K562 (cell line): ENCODE results near the gene FGF10. TPM values are rescaled to one million over a fixed set of nuclear protein-coding genes. Genes with fewer than 3 reads are reported as not detected.

ENCODE experiments used
- ATAC-seq: fragments of 200-7000 bp; cut with Tn5 transposase; 3 replicates; pipeline ENCODE4 v1.9.1; 2020; ENCODE audit warnings: moderate library complexity
- BruUV-seq: library from RNA; stranded (reverse); fragments of 400-500 nt; replicated peaks from 2 replicates; lab custom pipeline; 2021; lab: Mats Ljungman, UMichigan
- CTCF ChIA-PET: fragments of 300-600 bp; formaldehyde crosslinking; extraction: SDS; loops from one replicate; lab custom pipeline; 2021; ENCODE audit warnings: low intra/inter-chr PET ratio; lab: Yijun Ruan, JAX
- POLR2A ChIA-PET: fragments of 300-600, 350-650 bp; sonication (Branson Sonifier 250); formaldehyde crosslinking; extraction: SDS; loops from one replicate; lab custom pipeline; 2021; ENCODE audit warnings: antibody characterized with exemption, inconsistent platforms; lab: Yijun Ruan, JAX
- DNase-seq, 4 experiments: peaks; one replicate each; pipeline versions ENCODE4 v3.0.0 to v3.0.0-alpha.2; 2011 to 2018; ENCODE audit warnings: low spot score in 3 of 4, mixed read lengths in 3 of 4; ENCODE audit errors: extremely low read depth in 1 of 4
- FAIRE-seq: peaks from 2 replicates; lab custom pipeline; 2011; peaks lifted over from hg19 to GRCh38; lab: Jason Lieb, UNC
- H2AFZ ChIP-seq: 2 replicates; pipeline ENCODE4 v1.6.0; 2011; ENCODE audit warnings: low read depth, low read length, control low read depth, inconsistent platforms
- H3K27ac ChIP-seq: fragments of 200-600 bp; 3 replicates; pipeline ENCODE4 v1.8.0; 2011; ENCODE audit warnings: low read depth, mild to moderate bottlenecking, control low read depth, inconsistent platforms, low read length, moderate library complexity, mixed read lengths; ENCODE audit errors: extremely low read depth
- H3K27me3 ChIP-seq, 2 experiments: fragments of 300-600 bp in 1 of 2; 2 replicates in 1 of 2; 3 replicates in 1 of 2; pipeline versions ENCODE4 v1.6.0 to v1.8.0; 2011; ENCODE audit warnings: inconsistent platforms in 2 of 2, low read length in 2 of 2, mild to moderate bottlenecking in 1 of 2, mixed read lengths in 1 of 2, moderate library complexity in 1 of 2; ENCODE audit not compliant: control insufficient read depth in 2 of 2, insufficient read depth in 2 of 2
- H3K36me3 ChIP-seq: fragments of 300-600 bp; 3 replicates; pipeline ENCODE4 v1.8.0; 2011; ENCODE audit warnings: mild to moderate bottlenecking, low read length, inconsistent platforms; ENCODE audit not compliant: control insufficient read depth, insufficient read depth
- H3K4me1 ChIP-seq, 2 experiments: fragments of 200-600 bp in 1 of 2; replicated peaks in 1 of 2; 2 replicates in 1 of 2; 3 replicates in 1 of 2; pipeline versions ENCODE4 v1.5.1 to v1.8.0; 2011; ENCODE audit warnings: inconsistent platforms in 2 of 2, low read length in 2 of 2, mild to moderate bottlenecking in 1 of 2, mixed read lengths in 1 of 2, moderate library complexity in 1 of 2; ENCODE audit not compliant: control insufficient read depth in 2 of 2, insufficient read depth in 2 of 2
- H3K4me2 ChIP-seq: 2 replicates; pipeline ENCODE4 v1.6.1; 2011; ENCODE audit warnings: low read length, control low read depth, inconsistent platforms, mixed read lengths; ENCODE audit not compliant: insufficient read depth
- H3K4me3 ChIP-seq: fragments of 200-600 bp; sonication (generic), shearing (Covaris generic); 2 replicates; pipeline ENCODE4 v1.5.1; 2016; ENCODE audit warnings: control low read depth, inconsistent platforms
- H3K79me2 ChIP-seq: fragments of 200-600 bp; 3 replicates; pipeline ENCODE4 v1.8.0; 2011; ENCODE audit warnings: low read length, inconsistent platforms; ENCODE audit not compliant: control insufficient read depth, insufficient read depth
- H3K9ac ChIP-seq, 2 experiments: 2 replicates each; pipeline versions ENCODE4 v1.6.0 to v1.6.1; 2011; ENCODE audit warnings: low read depth in 2 of 2, low read length in 2 of 2, control low read depth in 1 of 2, inconsistent platforms in 1 of 2, mild to moderate bottlenecking in 1 of 2, mixed read lengths in 1 of 2; ENCODE audit not compliant: insufficient read depth in 1 of 2
- H3K9me1 ChIP-seq: one replicate; pipeline ENCODE4 v1.6.0; 2011; ENCODE audit warnings: inconsistent platforms, mild to moderate bottlenecking, low read length, moderate library complexity; ENCODE audit not compliant: control insufficient read depth, insufficient read depth
- H3K9me3 ChIP-seq: replicated peaks from 2 replicates; pipeline ENCODE4 v1.5.1; 2011; ENCODE audit warnings: low read depth, low read length, inconsistent platforms; ENCODE audit not compliant: control insufficient read depth, insufficient read depth
- H4K20me1 ChIP-seq: replicated peaks from 2 replicates; pipeline ENCODE4 v1.6.1; 2011; ENCODE audit warnings: low read length, inconsistent platforms, mixed read lengths; ENCODE audit not compliant: control insufficient read depth, insufficient read depth
- ARHGAP35 ChIP-seq: fragments of 450-650 bp; IDR thresholded peaks from 2 replicates; pipeline ENCODE4 v1.6.1; 2018; ENCODE audit not compliant: partially characterized antibody
- ARNT ChIP-seq, 2 experiments: fragments of 450-650 bp; IDR thresholded peaks; 2 replicates each; pipeline ENCODE4 v1.6.1; 2016; ENCODE audit warnings: mild to moderate bottlenecking in 1 of 2
- E2F3 ChIP-seq: fragments of 250-450 bp; sonication (Bioruptor Pico); IDR thresholded peaks from 2 replicates; pipeline ENCODE4 v1.4.0; 2020; ENCODE audit warnings: mild to moderate bottlenecking
- EP400 ChIP-seq: fragments of 450-650 bp; IDR thresholded peaks from 2 replicates; pipeline ENCODE4 v1.6.1; 2017; ENCODE audit warnings: antibody characterized with exemption, mild to moderate bottlenecking, moderate library complexity
- FOXJ3 ChIP-seq: sonication (generic); formaldehyde crosslinking; IDR thresholded peaks from 2 replicates; pipeline ENCODE4 v1.4.0; 2020; ENCODE audit warnings: mild to moderate bottlenecking, missing genetic modification reagents
- MECOM ChIP-seq: fragments of 250-450 bp; sonication (Bioruptor Pico); IDR thresholded peaks from 2 replicates; pipeline ENCODE4 v1.8.0; 2022; ENCODE audit warnings: inconsistent platforms
- U2AF1 ChIP-seq: fragments of 200-400 bp; formaldehyde crosslinking; optimal IDR thresholded peaks from 2 replicates; pipeline ENCODE3; 2017; ENCODE audit warnings: mild to moderate bottlenecking, low read depth, low read length, moderate library complexity
- XRCC4 ChIP-seq: IDR thresholded peaks from one replicate; pipeline ENCODE4 v1.6.1; 2011; ENCODE audit not compliant: insufficient read depth, insufficient read length; ENCODE audit errors: extremely low read depth
- ZNF143 ChIP-seq: sonication (generic); formaldehyde crosslinking; IDR thresholded peaks from 2 replicates; pipeline ENCODE4 v1.9.0; 2022; ENCODE audit warnings: mild to moderate bottlenecking, missing genetic modification reagents
- ZNF146 ChIP-seq: IDR thresholded peaks from one replicate; pipeline ENCODE4 v1.6.1; 2018; ENCODE audit warnings: missing compliant biosample characterization; ENCODE audit not compliant: unreplicated experiment
- ZNF347 ChIP-seq: fragments of 450-650 bp; formaldehyde crosslinking; IDR thresholded peaks from 2 replicates; pipeline ENCODE4 v1.4.0; 2020; ENCODE audit warnings: low read depth, mild to moderate bottlenecking, moderate library complexity
- ZNF551 ChIP-seq: fragments of 250-450 bp; sonication (Bioruptor Pico); IDR thresholded peaks from 2 replicates; pipeline ENCODE4 v1.5.0; 2021; ENCODE audit warnings: mild to moderate bottlenecking, moderate library complexity
- ZNF561 ChIP-seq: fragments of 450-650 bp; formaldehyde crosslinking; conservative IDR thresholded peaks from 2 replicates; pipeline ENCODE4 v1.4.0; 2020; ENCODE audit warnings: mild to moderate bottlenecking, moderate library complexity
- WGBS: fragments of 100-300 bp; shearing (Covaris generic); methylation state at CpG from one replicate; pipeline ENCODE4 v1.1.6; 2016; ENCODE audit warnings: low coverage, mixed read lengths; ENCODE audit not compliant: insufficient coverage; ENCODE audit errors: missing lambda C conversion rate; 5-methylcytosine and 5-hydroxymethylcytosine counted together
- in situ Hi-C: fragments of 300-500 bp; cut with MboI; formaldehyde crosslinking; loops from 4 replicates; pipeline ENCODE4 v1.15.0; 2018; ENCODE audit warnings: inconsistent platforms, mixed read lengths
- intact Hi-C: fragments of 100-400 bp; cut with micrococcal nuclease; formaldehyde crosslinking; loops from 2 replicates; pipeline ENCODE4 v1.14.2; 2022
- polyA plus RNA-seq, 8 experiments: library from polyadenylated mRNA; depleted of rRNA in 4 of 8; stranded (reverse) in 5 of 8; unstranded in 3 of 8; fragments of >200 nt; fragmentation: Nextera tagmentation in 2 of 8; fragmentation: Illumina TruSeq in 1 of 8; extraction: Ambion mirVana in 2 of 8; extraction: Trizol in 1 of 8; gene quantifications; 2 replicates each; pipeline versions ENCODE4 v1.2.1 to v1.2.3, GENCODE V29; 2011 to 2014; ENCODE audit warnings: inconsistent platforms in 1 of 8, missing spikeins in 1 of 8
- total RNA-seq, 7 experiments: library from RNA; depleted of rRNA in 6 of 7; stranded (reverse); fragments of >200 nt in 6 of 7; fragmentation: Illumina TruSeq in 2 of 7; extraction: Trizol in 2 of 7; gene quantifications; 2 replicates each; pipeline versions ENCODE4 v1.2.1 to v1.2.3, GENCODE V29; 2011 to 2021; ENCODE audit warnings: low replicate concordance in 1 of 7
- TF ChIP-seq, protein P1 (sequence below), 2 experiments: fragments of 450-650 bp; IDR thresholded peaks; 2 replicates each; pipeline ENCODE4 v1.6.1; 2018; ENCODE audit warnings: mild to moderate bottlenecking in 2 of 2, low read depth in 1 of 2; ENCODE audit not compliant: partially characterized antibody in 2 of 2

The FGF10 gene
- total and polyA plus RNA-seq, 9 of the 15 experiments (the other 6 are each of a cell fraction or from before 2014, with no cell fraction given) = not detected

DNA sequence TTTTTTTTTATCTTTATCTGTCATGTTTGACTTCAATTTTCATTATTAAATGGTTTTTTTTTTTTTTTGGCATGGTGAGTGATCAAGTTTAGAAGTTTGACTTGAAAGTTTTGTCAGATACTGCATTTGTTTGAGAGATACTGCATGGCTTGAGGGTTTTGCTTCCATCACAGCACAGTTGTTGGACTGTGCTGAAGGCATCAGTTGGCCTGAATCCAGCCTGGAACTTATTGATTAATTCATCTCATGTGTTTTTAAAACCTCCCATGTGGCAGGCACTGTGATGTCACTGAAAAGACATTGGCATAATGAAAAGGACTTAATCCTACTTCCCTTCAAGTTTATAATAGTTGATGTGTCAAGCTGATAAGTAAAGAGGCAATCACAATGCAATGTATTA, 128.4 kb downstream of the FGF10 start:
- Histone ChIP-seq H3K9me1 (no peaks in the 10 kb centered on the region), H3K4me2 (no peak overlapping the region), H3K9me3 (no peaks in the 10 kb centered on the region), H2AFZ (no peak overlapping the region), H3K27me3 (no peaks in the 10 kb centered on the region), H3K79me2 (no peaks in the 10 kb centered on the region), H4K20me1 (no peaks in the 10 kb centered on the region), H3K4me3 (no peak overlapping the region), H3K36me3 (no peaks in the 10 kb centered on the region), H3K9ac (no peak overlapping the region), H3K27ac (no peak overlapping the region), H3K4me1 (no peaks in the 10 kb centered on the region)
- BruUV-seq = no TSS peak
- in situ Hi-C loops = no loop called here
- ATAC-seq (no peak), DNase-seq (no peak), FAIRE-seq (no peak)
- CTCF ChIA-PET = no interaction called here
- no peak for TF ChIP-seq ARNT (IDR thresholded peaks at IDR 0.05)
- no peak for TF ChIP-seq U2AF1
- no peak for TF ChIP-seq ZNF146 (CRISPR knock-in tag)
- no peak for TF ChIP-seq ZNF143
- no peak for TF ChIP-seq XRCC4
- intact Hi-C loops = no loop called here
- POLR2A ChIA-PET = no interaction called here

DNA sequence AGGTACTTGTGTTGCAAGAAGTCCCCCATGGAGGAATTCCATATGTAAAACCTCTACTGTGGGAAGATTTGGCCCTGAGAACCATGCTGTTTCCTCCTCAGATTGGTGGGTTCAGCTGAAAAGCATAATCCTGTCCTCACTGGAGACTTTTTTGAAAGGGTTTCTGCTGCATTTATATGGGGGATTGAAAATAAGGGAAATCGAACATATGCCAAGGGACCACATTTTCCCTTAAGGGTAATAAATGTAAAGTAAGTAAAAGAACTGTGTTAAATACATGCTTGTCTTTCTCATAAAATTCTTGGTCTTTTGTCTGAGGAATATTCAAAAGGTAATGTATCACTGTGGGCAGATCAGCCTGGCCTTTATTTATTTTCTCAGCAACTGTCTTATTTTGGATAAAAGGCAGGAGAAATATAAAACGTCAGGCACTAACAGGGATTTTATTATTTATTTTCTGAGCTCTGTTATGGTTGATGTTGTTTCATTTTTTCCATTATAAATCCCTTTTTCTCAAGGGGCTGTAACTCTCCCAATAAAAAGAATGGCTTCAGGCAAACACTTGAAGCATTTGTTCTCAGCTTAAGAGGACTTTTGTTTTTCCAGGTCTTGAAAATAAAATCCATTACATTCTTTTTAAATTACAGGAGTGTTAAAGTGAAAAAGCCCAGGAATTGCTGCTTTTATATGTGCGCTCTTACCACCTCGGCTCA, 131.4 kb downstream of the FGF10 start:
- H3K36me3 ChIP-seq = no peaks in the 10 kb centered on the region
- no peaks in the 10 kb centered on the region for H3K79me2 ChIP-seq
- no peak overlapping the region for H3K4me3 ChIP-seq
- FAIRE-seq = no peak
- no peak overlapping the region for H2AFZ ChIP-seq
- H4K20me1 ChIP-seq = no peaks in the 10 kb centered on the region
- in situ Hi-C loops (no loop called here), intact Hi-C loops (no loop called here)
- no TSS peak for BruUV-seq
- 0% methylated on average over 4 of the region's 4 CpGs for WGBS
- no peaks in the 10 kb centered on the region for H3K9me1 ChIP-seq
- H3K27ac ChIP-seq = no peak overlapping the region
- ChIA-PET CTCF (no interaction called here), POLR2A (no interaction called here)
- H3K4me2 ChIP-seq = no peak overlapping the region
- DNase-seq = no peak
- H3K9me3 ChIP-seq = no peaks in the 10 kb centered on the region
- H3K27me3 ChIP-seq = no peaks in the 10 kb centered on the region
- no peak for ATAC-seq
- no peak overlapping the region for H3K9ac ChIP-seq
- H3K4me1 ChIP-seq = no peaks in the 10 kb centered on the region
- TF ChIP-seq, protein P1, sequence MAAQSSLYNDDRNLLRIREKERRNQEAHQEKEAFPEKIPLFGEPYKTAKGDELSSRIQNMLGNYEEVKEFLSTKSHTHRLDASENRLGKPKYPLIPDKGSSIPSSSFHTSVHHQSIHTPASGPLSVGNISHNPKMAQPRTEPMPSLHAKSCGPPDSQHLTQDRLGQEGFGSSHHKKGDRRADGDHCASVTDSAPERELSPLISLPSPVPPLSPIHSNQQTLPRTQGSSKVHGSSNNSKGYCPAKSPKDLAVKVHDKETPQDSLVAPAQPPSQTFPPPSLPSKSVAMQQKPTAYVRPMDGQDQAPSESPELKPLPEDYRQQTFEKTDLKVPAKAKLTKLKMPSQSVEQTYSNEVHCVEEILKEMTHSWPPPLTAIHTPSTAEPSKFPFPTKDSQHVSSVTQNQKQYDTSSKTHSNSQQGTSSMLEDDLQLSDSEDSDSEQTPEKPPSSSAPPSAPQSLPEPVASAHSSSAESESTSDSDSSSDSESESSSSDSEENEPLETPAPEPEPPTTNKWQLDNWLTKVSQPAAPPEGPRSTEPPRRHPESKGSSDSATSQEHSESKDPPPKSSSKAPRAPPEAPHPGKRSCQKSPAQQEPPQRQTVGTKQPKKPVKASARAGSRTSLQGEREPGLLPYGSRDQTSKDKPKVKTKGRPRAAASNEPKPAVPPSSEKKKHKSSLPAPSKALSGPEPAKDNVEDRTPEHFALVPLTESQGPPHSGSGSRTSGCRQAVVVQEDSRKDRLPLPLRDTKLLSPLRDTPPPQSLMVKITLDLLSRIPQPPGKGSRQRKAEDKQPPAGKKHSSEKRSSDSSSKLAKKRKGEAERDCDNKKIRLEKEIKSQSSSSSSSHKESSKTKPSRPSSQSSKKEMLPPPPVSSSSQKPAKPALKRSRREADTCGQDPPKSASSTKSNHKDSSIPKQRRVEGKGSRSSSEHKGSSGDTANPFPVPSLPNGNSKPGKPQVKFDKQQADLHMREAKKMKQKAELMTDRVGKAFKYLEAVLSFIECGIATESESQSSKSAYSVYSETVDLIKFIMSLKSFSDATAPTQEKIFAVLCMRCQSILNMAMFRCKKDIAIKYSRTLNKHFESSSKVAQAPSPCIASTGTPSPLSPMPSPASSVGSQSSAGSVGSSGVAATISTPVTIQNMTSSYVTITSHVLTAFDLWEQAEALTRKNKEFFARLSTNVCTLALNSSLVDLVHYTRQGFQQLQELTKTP (IDR thresholded peaks at IDR 0.05; ENCODE audit: low read depth in 1 of 2, partially characterized antibody in 2 of 2) = no peak
- TF ChIP-seq ZNF347 (CRISPR knock-in tag) = no peak
- TF ChIP-seq ARHGAP35 = no peak
- no peak for TF ChIP-seq E2F3
- TF ChIP-seq ZNF561 (CRISPR knock-in tag) = no peak
- no peak for TF ChIP-seq EP400
- no peak for TF ChIP-seq FOXJ3 (CRISPR knock-in tag)
- TF ChIP-seq ZNF551 (CRISPR knock-in tag) = no peak
- TF ChIP-seq MECOM (CRISPR knock-in tag) = no peak
